HG02610 (cell line): Measurements from ENCODE around the gene HOXC11.

Experiments used
- ATAC-seq: cut with Tn5 transposase; IDR thresholded peaks from one replicate; pipeline ENCODE4 v1.9.1; 2021; ENCODE audit warnings: mild to moderate bottlenecking, moderate library complexity; ENCODE audit not compliant: unreplicated experiment

Gene HOXC11

GRCh38 chr12:54019924-54020590, 47.1 kb downstream of the HOXC11 start:
- ATAC-seq = no peak

GRCh38 chr12:54020591-54021405, 47.9 kb downstream of the HOXC11 start:
- no peak for ATAC-seq

GRCh38 chr12:54021432-54022013, 48.6 kb downstream of the HOXC11 start:
- peak; percentile 38 for ATAC-seq

GRCh38 chr12:54022960-54023884, 50.3 kb downstream of the HOXC11 start:
- ATAC-seq = no peak

- ATAC-seq = no peak
Observed at GRCh38 chr12:54024127-54024526, 51.2 kb downstream of the HOXC11 start.

GRCh38 chr12:54024581-54025305, 51.8 kb downstream of the HOXC11 start:
- ATAC-seq = no peak

GRCh38 chr12:54025499-54026405, 52.8 kb downstream of the HOXC11 start:
- no peak for ATAC-seq

- no peak for ATAC-seq
Observed at GRCh38 chr12:54026640-54027441, 53.9 kb downstream of the HOXC11 start.
